HCT116 (cell line): ENCODE results near the gene RRAD.

Source experiments
- ATF3 ChIP-seq: IDR thresholded peaks from 2 replicates; pipeline ENCODE4 v1.6.1; 2012
- CTCF ChIP-seq, 3 experiments: fragments of 200-600 bp in 1 of 3; sonication (generic) in 1 of 3; IDR thresholded peaks in 2 of 3; conservative IDR thresholded peaks in 1 of 3; 2 replicates each; pipeline ENCODE4 v1.5.1; 2012 to 2017; ENCODE audit warnings: low read depth in 2 of 3, low read length in 2 of 3, antibody characterized with exemption in 1 of 3, borderline replicate concordance in 1 of 3, control low read depth in 1 of 3, mild to moderate bottlenecking in 1 of 3, mixed read lengths in 1 of 3, mixed run types in 1 of 3, moderate library complexity in 1 of 3; ENCODE audit not compliant: insufficient read depth in 1 of 3
- EZH2 ChIP-seq: fragments of 200-600 bp; sonication (generic); IDR thresholded peaks from 2 replicates; pipeline ENCODE4 v1.6.1; 2017; ENCODE audit warnings: antibody characterized with exemption, mixed run types
- POLR2A ChIP-seq: IDR thresholded peaks from 2 replicates; pipeline ENCODE4 v1.7.0; 2011; ENCODE audit warnings: borderline replicate concordance; ENCODE audit not compliant: insufficient read depth, insufficient read length; ENCODE audit errors: extremely low read depth
- POLR2AphosphoS5 ChIP-seq: IDR thresholded peaks from 2 replicates; pipeline ENCODE4 v1.6.1; 2011; ENCODE audit warnings: mild to moderate bottlenecking, low read depth, low read length, moderate library complexity
- REST ChIP-seq: IDR thresholded peaks from 2 replicates; pipeline ENCODE4 v1.6.1; 2012; ENCODE audit warnings: low read depth
- SIN3A ChIP-seq: IDR thresholded peaks from 2 replicates; pipeline ENCODE4 v1.6.1; 2012; ENCODE audit warnings: low read depth

DNA sequence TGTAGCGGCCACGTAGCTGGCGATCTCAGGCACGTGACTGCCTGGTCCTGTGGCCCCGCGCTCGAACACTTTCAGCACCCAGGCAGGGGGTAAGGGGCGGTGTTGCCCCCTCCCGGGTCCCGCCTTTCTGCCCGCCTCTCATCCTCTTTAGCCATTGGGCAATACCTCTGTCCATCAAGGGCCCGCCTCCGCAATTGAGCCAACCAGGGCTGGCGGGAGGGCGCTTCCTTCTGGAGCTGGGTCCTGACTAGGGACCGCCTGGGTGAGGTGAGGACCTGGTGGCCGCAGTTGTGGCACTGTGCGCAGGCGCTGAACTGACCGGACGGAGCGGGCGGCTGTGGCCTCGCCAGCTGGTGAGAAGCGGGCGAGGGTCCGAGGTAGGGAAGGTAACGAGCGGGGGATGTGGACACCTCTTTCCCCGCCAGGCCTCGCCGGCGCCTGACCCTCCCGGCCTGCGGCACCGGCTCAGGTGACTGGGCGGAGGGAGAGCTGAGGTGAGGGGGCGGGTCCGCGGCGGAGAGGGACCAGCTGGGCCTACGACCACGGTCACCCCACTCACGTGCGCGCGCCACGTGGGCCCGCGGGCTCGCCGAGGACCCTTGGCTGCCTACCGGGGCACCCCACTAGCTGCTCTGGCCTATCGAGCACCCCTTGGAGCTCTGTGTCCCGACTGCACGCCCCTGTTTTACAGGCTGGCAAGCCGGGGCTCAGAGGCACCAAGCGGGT, 44.9 kb downstream of the RRAD start, which contains the start of gene PDP2:
- TF ChIP-seq CTCF (IDR thresholded peaks at IDR 0.05 in 2 of 3, conservative IDR thresholded peaks at IDR 0.05 in 1 of 3; ENCODE audit: borderline replicate concordance in 1 of 3, insufficient read depth in 1 of 3, low read depth in 2 of 3, low read length in 2 of 3) = no peak
- TF ChIP-seq POLR2AphosphoS5 = peak; percentile 76
- TF ChIP-seq POLR2A = peak; percentile 50
- no peak for TF ChIP-seq ATF3
- no peak for TF ChIP-seq REST
- no peak for TF ChIP-seq EZH2
- TF ChIP-seq SIN3A = peak; percentile 84
